ENCODE data around the gene FAM227B.

The FAM227B gene

GRCh38 chr15:49460411-49460941 lies 160.1 kb downstream of the FAM227B start:
- H3K9ac ChIP-seq (ENCODE audit: insufficient read length) = no peak overlapping the region
- no peak overlapping the region for H3K4me3 ChIP-seq
- no peaks in the 10 kb centered on the region for H3K9me3 ChIP-seq (ENCODE audit: low read depth, low read length)
- no peak for DNase-seq (ENCODE audit: low read depth, low spot score)
- H3K36me3 ChIP-seq (ENCODE audit: insufficient read depth, low read length) = no peaks in the 10 kb centered on the region
- H3K27ac ChIP-seq = no peak overlapping the region
- TF ChIP-seq FOXP2 (optimal IDR thresholded peaks at IDR 0.05; ENCODE audit: control extremely low read depth, extremely low read length, insufficient read depth) (no peak), POLR2AphosphoS5 (IDR thresholded peaks at IDR 0.05; ENCODE audit: borderline replicate concordance, low read depth, low read length) (no peak), EZH2 (IDR thresholded peaks at IDR 0.05) (no peak)

GRCh38 chr15:49458145-49458544 lies 162.5 kb downstream of the FAM227B start:
- no peak overlapping the region for H3K27ac ChIP-seq
- no peak overlapping the region for H3K9ac ChIP-seq (ENCODE audit: insufficient read length)
- DNase-seq (ENCODE audit: low read depth, low spot score) = no peak
- H3K4me3 ChIP-seq = no peak overlapping the region
- no peaks in the 10 kb centered on the region for H3K9me3 ChIP-seq (ENCODE audit: low read depth, low read length)
- H3K36me3 ChIP-seq (ENCODE audit: insufficient read depth, low read length) = no peaks in the 10 kb centered on the region
- no peak for TF ChIP-seq EZH2 (IDR thresholded peaks at IDR 0.05)
- no peak for TF ChIP-seq FOXP2 (optimal IDR thresholded peaks at IDR 0.05; ENCODE audit: control extremely low read depth, extremely low read length, insufficient read depth)
- TF ChIP-seq POLR2AphosphoS5 (IDR thresholded peaks at IDR 0.05; ENCODE audit: borderline replicate concordance, low read depth, low read length) = no peak

DNA sequence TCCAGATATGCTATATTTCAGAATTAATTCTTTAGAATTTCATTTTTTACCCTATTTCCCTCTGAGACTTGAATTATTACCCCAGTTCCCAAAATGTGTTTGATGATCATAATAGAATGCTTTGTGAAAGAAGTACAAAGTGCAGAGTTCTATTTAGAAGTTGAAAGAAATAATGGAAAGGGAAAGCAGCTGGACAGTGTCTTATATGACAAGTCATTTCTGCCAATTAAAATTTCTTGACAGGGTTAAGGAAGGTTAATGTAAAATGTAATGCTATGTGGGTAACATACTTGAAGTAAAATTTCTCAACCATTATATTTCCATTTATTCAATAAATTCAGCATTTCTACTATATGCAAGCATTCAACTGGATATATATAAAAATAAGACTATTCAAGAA lies 164.5 kb downstream of the FAM227B start:
- H3K9me3 ChIP-seq (ENCODE audit: low read depth, low read length) = no peaks in the 10 kb centered on the region
- DNase-seq (ENCODE audit: low read depth, low spot score) = no peak
- H3K36me3 ChIP-seq (ENCODE audit: insufficient read depth, low read length) = no peaks in the 10 kb centered on the region
- no peak for TF ChIP-seq POLR2AphosphoS5 (IDR thresholded peaks at IDR 0.05; ENCODE audit: borderline replicate concordance, low read depth, low read length)
- TF ChIP-seq FOXP2 (optimal IDR thresholded peaks at IDR 0.05; ENCODE audit: control extremely low read depth, extremely low read length, insufficient read depth) = no peak
- no peak for TF ChIP-seq EZH2 (IDR thresholded peaks at IDR 0.05)
- H3K27ac ChIP-seq = no peak overlapping the region
- no peak overlapping the region for H3K4me3 ChIP-seq
- H3K9ac ChIP-seq (ENCODE audit: insufficient read length) = no peak overlapping the region

DNA sequence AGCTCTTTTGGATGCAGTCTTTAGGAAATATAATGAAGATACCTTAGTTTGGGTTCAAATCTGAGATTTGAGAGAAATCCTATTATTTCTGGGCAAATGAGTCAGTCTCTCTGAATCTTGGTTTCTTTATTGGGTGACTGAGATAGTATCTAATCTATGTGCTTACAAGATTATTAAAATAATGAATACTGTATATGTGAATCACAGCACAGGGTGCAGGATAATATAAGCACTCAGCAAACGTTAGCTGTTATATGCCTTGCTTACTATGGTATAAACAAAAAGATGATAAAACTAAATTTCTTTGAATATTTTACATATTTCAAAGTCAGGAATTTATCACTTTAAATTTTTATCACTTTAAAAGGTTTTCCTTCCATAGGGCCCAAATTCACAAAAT lies 168.0 kb downstream of the FAM227B start:
- Histone ChIP-seq H3K9ac (ENCODE audit: insufficient read length) (no peak overlapping the region), H3K9me3 (ENCODE audit: low read depth, low read length) (no peaks in the 10 kb centered on the region), H3K36me3 (ENCODE audit: insufficient read depth, low read length) (no peaks in the 10 kb centered on the region), H3K4me3 (no peak overlapping the region), H3K27ac (no peak overlapping the region)
- TF ChIP-seq EZH2 (IDR thresholded peaks at IDR 0.05) = no peak
- TF ChIP-seq POLR2AphosphoS5 (IDR thresholded peaks at IDR 0.05; ENCODE audit: borderline replicate concordance, low read depth, low read length) = no peak
- no peak for TF ChIP-seq FOXP2 (optimal IDR thresholded peaks at IDR 0.05; ENCODE audit: control extremely low read depth, extremely low read length, insufficient read depth)
- no peak for DNase-seq (ENCODE audit: low read depth, low spot score)

GRCh38 chr15:49441816-49442215 lies 178.8 kb downstream of the FAM227B start:
- Histone ChIP-seq H3K9me3 (ENCODE audit: low read depth, low read length) (no peaks in the 10 kb centered on the region), H3K27ac (no peak overlapping the region), H3K36me3 (ENCODE audit: insufficient read depth, low read length) (no peaks in the 10 kb centered on the region), H3K4me3 (no peak overlapping the region), H3K9ac (ENCODE audit: insufficient read length) (no peak overlapping the region)
- DNase-seq (ENCODE audit: low read depth, low spot score) = no peak
- TF ChIP-seq EZH2 (IDR thresholded peaks at IDR 0.05) = no peak
- TF ChIP-seq POLR2AphosphoS5 (IDR thresholded peaks at IDR 0.05; ENCODE audit: borderline replicate concordance, low read depth, low read length) = no peak

DNA sequence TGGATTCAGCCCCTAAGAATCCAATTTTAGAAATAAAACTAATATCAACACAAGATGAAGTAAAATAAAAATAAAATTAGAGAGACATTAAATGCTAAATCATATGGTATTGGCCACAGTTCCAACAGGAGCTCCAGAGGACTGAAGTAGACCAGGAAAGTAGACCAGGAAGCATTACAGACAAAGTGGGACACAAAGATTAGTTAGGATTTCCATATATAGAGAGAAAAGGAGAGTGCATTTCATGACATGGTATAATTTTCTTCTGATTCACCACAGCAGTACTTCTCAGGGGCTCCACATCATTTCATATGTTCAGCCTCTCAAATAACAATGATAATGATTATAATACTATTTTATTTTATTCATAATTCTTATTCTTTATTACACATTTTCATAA lies 179.3 kb downstream of the FAM227B start:
- no peaks in the 10 kb centered on the region for H3K9me3 ChIP-seq (ENCODE audit: low read depth, low read length)
- DNase-seq (ENCODE audit: low read depth, low spot score) = no peak
- H3K9ac ChIP-seq (ENCODE audit: insufficient read length) = no peak overlapping the region

GRCh38 chr15:49439678-49440395 lies 180.8 kb downstream of the FAM227B start:
- no peak for TF ChIP-seq EZH2 (IDR thresholded peaks at IDR 0.05)
- TF ChIP-seq FOXP2 (optimal IDR thresholded peaks at IDR 0.05; ENCODE audit: control extremely low read depth, extremely low read length, insufficient read depth) = no peak
- TF ChIP-seq POLR2AphosphoS5 (IDR thresholded peaks at IDR 0.05; ENCODE audit: borderline replicate concordance, low read depth, low read length) = no peak
- Histone ChIP-seq H3K36me3 (ENCODE audit: insufficient read depth, low read length) (no peaks in the 10 kb centered on the region), H3K4me3 (no peak overlapping the region), H3K9ac (ENCODE audit: insufficient read length) (no peak overlapping the region), H3K9me3 (ENCODE audit: low read depth, low read length) (no peaks in the 10 kb centered on the region), H3K27ac (no peak overlapping the region)
- no peak for DNase-seq (ENCODE audit: low read depth, low spot score)

More for the DNA sequence above, 179.3 kb downstream of the FAM227B start:
- H3K36me3 ChIP-seq (ENCODE audit: insufficient read depth, low read length) = no peaks in the 10 kb centered on the region
- H3K27ac ChIP-seq = no peak overlapping the region
- no peak for TF ChIP-seq FOXP2 (optimal IDR thresholded peaks at IDR 0.05; ENCODE audit: control extremely low read depth, extremely low read length, insufficient read depth)
- no peak for TF ChIP-seq EZH2 (IDR thresholded peaks at IDR 0.05)
- TF ChIP-seq POLR2AphosphoS5 (IDR thresholded peaks at IDR 0.05; ENCODE audit: borderline replicate concordance, low read depth, low read length) = no peak
- H3K4me3 ChIP-seq = no peak overlapping the region

DNA sequence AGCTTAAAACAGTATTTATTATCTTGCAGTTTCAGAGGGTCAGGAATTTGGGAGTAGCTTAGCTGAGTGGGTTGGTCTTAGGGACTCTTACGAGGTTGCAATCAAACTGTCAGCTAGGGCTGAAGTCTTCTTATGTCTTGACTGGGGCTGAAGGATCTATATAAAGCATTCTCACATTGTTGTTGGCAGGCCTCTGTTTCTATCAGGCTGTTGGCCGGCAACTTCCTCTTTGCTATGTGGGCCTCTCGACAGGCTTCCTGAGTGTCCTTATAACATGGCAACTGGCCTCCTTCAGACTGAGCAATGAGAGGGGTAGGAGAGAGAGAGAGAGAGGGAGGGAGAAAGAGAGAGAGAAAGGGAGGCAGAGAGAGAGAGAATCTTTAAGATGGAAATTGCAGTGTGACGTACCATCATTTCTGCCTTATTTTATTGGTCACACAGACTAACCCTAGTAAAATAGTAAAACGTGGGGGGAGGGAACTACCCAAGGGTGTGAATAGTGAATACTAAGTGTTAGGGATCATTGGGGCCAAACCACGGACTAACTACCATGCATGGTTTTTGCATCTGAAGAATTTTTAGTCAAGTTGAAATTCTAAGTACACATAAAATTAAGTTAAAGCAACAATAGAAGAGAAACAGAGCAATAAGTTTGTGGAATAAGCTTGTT lies 181.5 kb downstream of the FAM227B start:
- DNase-seq (ENCODE audit: low read depth, low spot score) = no peak
- no peak overlapping the region for H3K9ac ChIP-seq (ENCODE audit: insufficient read length)
- H3K4me3 ChIP-seq = no peak overlapping the region
- no peaks in the 10 kb centered on the region for H3K36me3 ChIP-seq (ENCODE audit: insufficient read depth, low read length)
- TF ChIP-seq POLR2AphosphoS5 (IDR thresholded peaks at IDR 0.05; ENCODE audit: borderline replicate concordance, low read depth, low read length) (no peak), EZH2 (IDR thresholded peaks at IDR 0.05) (no peak), FOXP2 (optimal IDR thresholded peaks at IDR 0.05; ENCODE audit: control extremely low read depth, extremely low read length, insufficient read depth) (no peak)
- no peak overlapping the region for H3K27ac ChIP-seq
- no peaks in the 10 kb centered on the region for H3K9me3 ChIP-seq (ENCODE audit: low read depth, low read length)

All from SK-N-MC (cell line).